Heart left ventricle (tissue), 16 donors: Measurements from ENCODE around the gene PDGFD. TPM values are rescaled to one million over a fixed set of nuclear protein-coding genes. Genes with fewer than 3 reads are reported as not detected.

Experiments
- ATAC-seq, 4 donors: fragments of 200-7000 bp; cut with Tn5 transposase; one replicate each; pipeline ENCODE4 v1.9.1; 2020 to 2022; ENCODE audit warnings: moderate library complexity in 4 of 4, mild to moderate bottlenecking in 3 of 4, moderate number of reproducible peaks in 1 of 4
- DNase-seq, 5 donors: peaks; one replicate each; pipeline ENCODE4 v3.0.0-alpha.2; 2020
- H3K27ac ChIP-seq, 12 donors: fragments of 200-600 bp; sonication (generic) in 4 of 12; one replicate each; pipeline versions ENCODE4 v1.5.0 to v1.8.0; 2016 to 2022; ENCODE audit warnings: mild to moderate bottlenecking in 2 of 12
- H3K27me3 ChIP-seq, 9 donors: fragments of 200-600 bp; sonication (generic) in 2 of 9; one replicate each; pipeline versions ENCODE4 v1.5.1 to v1.8.0; 2016 to 2022; ENCODE audit warnings: mild to moderate bottlenecking in 3 of 9
- H3K36me3 ChIP-seq, 9 donors: fragments of 200-600 bp; sonication (generic) in 2 of 9; one replicate each; pipeline versions ENCODE4 v1.5.0 to v1.8.0; 2018 to 2022; ENCODE audit warnings: mild to moderate bottlenecking in 2 of 9
- H3K4me1 ChIP-seq, 12 donors: fragments of 200-600 bp; sonication (generic) in 4 of 12; one replicate each; pipeline versions ENCODE4 v1.5.0 to v1.8.0; 2016 to 2022; ENCODE audit warnings: mild to moderate bottlenecking in 3 of 12
- H3K4me3 ChIP-seq, 12 donors: fragments of 200-600 bp; sonication (generic) in 4 of 12; one replicate each; pipeline versions ENCODE4 v1.5.0 to v1.8.0; 2017 to 2022; ENCODE audit warnings: mild to moderate bottlenecking in 9 of 12, moderate library complexity in 4 of 12
- H3K9me3 ChIP-seq, 12 donors: fragments of 200-600 bp; sonication (generic) in 4 of 12; one replicate each; pipeline versions ENCODE4 v1.5.0 to v1.8.0; 2016 to 2022; ENCODE audit warnings: mild to moderate bottlenecking in 1 of 12
- CTCF ChIP-seq, 12 donors: fragments of 200-600 bp; sonication (generic) in 4 of 12; IDR thresholded peaks; one replicate each; pipeline versions ENCODE4 v1.5.0 to v1.8.0; 2018 to 2022; ENCODE audit warnings: antibody characterized with exemption in 12 of 12, mild to moderate bottlenecking in 5 of 12
- POLR2A ChIP-seq, 2 donors: fragments of 450-650 bp; IDR thresholded peaks; one replicate each; pipeline ENCODE4 v1.6.1; 2017; ENCODE audit warnings: antibody characterized with exemption in 2 of 2, mild to moderate bottlenecking in 2 of 2, moderate library complexity in 2 of 2
- WGBS, 4 donors: extraction: QIAGEN DNeasy Blood & Tissue Kit in 2 of 4; methylation state at CpG; one replicate each; pipeline versions ENCODE4 v1.1.5 to v1.1.7; 2013 to 2018; 5-methylcytosine and 5-hydroxymethylcytosine counted together
- intact Hi-C, 10 donors: fragments of 100-400 bp; cut with DNase I; formaldehyde crosslinking; loops; one replicate each; pipeline versions ENCODE4 v1.11.1 to v1.14.2; 2022
- polyA plus RNA-seq, 2 donors: library from polyadenylated mRNA; stranded (reverse); fragments of 200-250 nt; gene quantifications; one replicate each; pipeline ENCODE4 v1.2.3, GENCODE V29; 2013
- total RNA-seq, 9 donors: library from RNA; depleted of rRNA in 2 of 9; stranded (reverse); fragments of >200 nt in 2 of 9; fragmentation: NEBNext Ultra II Directional in 3 of 9; extraction: Animal tissue kit (Norgen Biotek cat#: 25700) in 3 of 9; gene quantifications; one replicate each; pipeline versions ENCODE4 v1.1.0 to v1.2.4, GENCODE V29; 2016 to 2023
- donor health status: ischemic (EF 13 %, LVEDD 7.1; RV severe dilation, severe dysfunction).
- donor health status: healthy with polysubstance abuse.
- donor health status: DM: no; HTN: yes; CAD: no.
- donor health status: DM: no; HTN: no; CAD: no.
- donor health status: ischemic (EF 25% LVEDD 6.9; RV normal size, moderate dysfunction).
- donor health status: ischemic (EF 25% LVEDD 5.7; RV mildly dilated, moderate dysfunction).
- donor health status: healthy.
- donor health status: DM: yes; HTN: yes; CAD: no.
- donor health status: ischemic (EF 35%, LVEDD 5.7; RV mildly dilated, moderate dysfunction).
- donor health status: nonischemic (EF 11% LVEDD 7.7; RV severe dilation, severe dysfunction).
- donor health status: DM: yes; HTN: yes; CAD: no.
- donor health status: PGD.
- donor health status: ischemic (EF 29% LVEDD 5.4; RV normal size, mild dysfunction).
- donor health status: nonischemic (EF 23%, LVEDD 6.1; RV moderate dilation, normal function).

PDGFD gene
- total and polyA plus RNA-seq, 11 donors, result 3.6 to 24.6 (median 15.3) TPM

DNA sequence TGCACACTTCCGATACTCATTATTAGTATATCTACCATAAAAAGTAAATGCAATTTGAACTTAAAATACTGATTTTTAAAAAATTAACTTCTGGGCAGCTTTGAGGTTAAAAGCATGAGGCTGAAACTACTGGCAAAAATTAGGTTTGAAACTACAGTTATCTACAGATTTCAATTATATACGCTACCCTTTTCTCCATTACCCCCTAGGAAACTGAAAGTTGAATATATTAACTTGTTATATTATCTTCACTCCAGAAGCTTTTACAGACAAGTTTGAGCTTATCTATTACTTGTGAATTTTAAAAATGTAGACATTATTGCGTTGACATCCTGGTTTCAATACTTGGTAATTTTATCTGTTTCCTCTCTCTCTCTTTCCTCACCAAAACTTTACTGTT is 224.3 kb downstream of the PDGFD start:
- no peak for TF ChIP-seq CTCF (IDR thresholded peaks at IDR 0.05)
- no peak for TF ChIP-seq POLR2A (IDR thresholded peaks at IDR 0.05)
- DNase-seq (no peak), ATAC-seq (no peak)
- intact Hi-C loops, result no loop called here
- H3K4me3 ChIP-seq, result no peak overlapping the region
- no peak overlapping the region for H3K27ac ChIP-seq
- no peaks in the 10 kb centered on the region for H3K4me1 ChIP-seq
- no peaks in the 10 kb centered on the region for H3K9me3 ChIP-seq
- WGBS, 4 donors, result 57 to 90% (median 82%) methylated on average over 3 of the region's 3 CpGs
- H3K27me3 ChIP-seq, result no peaks in the 10 kb centered on the region
- H3K36me3 ChIP-seq, result peaks cover 0 to 4% (median 0%) of the 10 kb centered on the region in 9 donors

- intact Hi-C loops, result no loop called here
- DNase-seq (no peak), ATAC-seq (no peak)
- WGBS, 4 donors, result 79 to 86% (median 84%) methylated on average over 1 of the region's 1 CpG
- Histone ChIP-seq H3K36me3 (no peaks in the 10 kb centered on the region), H3K27ac (no peak overlapping the region), H3K4me3 (no peak overlapping the region), H3K9me3 (no peaks in the 10 kb centered on the region), H3K27me3 (no peaks in the 10 kb centered on the region), H3K4me1 (no peaks in the 10 kb centered on the region)
- no peak for TF ChIP-seq CTCF (IDR thresholded peaks at IDR 0.05)
- TF ChIP-seq POLR2A (IDR thresholded peaks at IDR 0.05), result no peak
Measured at GRCh38 chr11:103936059-103936458, 227.9 kb downstream of the PDGFD start.

DNA sequence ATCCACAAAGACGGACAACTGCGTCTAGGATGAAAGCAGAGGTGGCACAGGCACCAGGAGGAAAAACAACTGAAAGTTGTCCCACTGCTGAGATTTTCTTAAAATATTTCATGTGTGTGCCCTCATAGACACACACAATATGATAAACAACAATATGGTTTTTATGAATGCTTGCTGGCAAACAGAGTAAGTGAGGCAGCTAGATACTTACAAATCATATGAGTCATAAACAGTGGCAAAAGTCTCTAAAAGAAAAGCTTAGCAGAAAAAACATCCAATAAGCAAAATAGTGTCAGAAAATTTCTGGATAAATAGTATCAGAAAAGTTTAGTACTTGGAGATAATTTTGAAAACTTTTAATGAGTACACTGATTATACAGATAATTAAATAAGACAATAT is 228.7 kb downstream of the PDGFD start:
- whole genome bisulfite sequencing, 4 donors, result 91 to 99% (median 93%) methylated on average over 2 of the region's 2 CpGs
- DNase-seq (no peak), ATAC-seq (no peak)
- Histone ChIP-seq H3K36me3 (no peaks in the 10 kb centered on the region), H3K27me3 (no peaks in the 10 kb centered on the region), H3K4me1 (no peaks in the 10 kb centered on the region), H3K27ac (no peak overlapping the region), H3K4me3 (no peak overlapping the region), H3K9me3 (no peaks in the 10 kb centered on the region)
- intact Hi-C loops, result no loop called here
- no peak for TF ChIP-seq CTCF (IDR thresholded peaks at IDR 0.05)
- no peak for TF ChIP-seq POLR2A (IDR thresholded peaks at IDR 0.05)

- no peak for ATAC-seq
- intact Hi-C loops, result loop anchor here in 6 of 10 donors (10.0 kb wide), 3 partner anchors 225 to 245 kb away; partner anchors contain the start of gene PDGFD (in 1 of the 6)
Measured at GRCh38 chr11:103929170-103929903, 234.6 kb downstream of the PDGFD start.

More at GRCh38 chr11:103929170-103929903, 234.6 kb downstream of the PDGFD start:
- Histone ChIP-seq H3K4me3 (no peak overlapping the region), H3K4me1 (peaks cover 0 to 5% (median under 1%) of the 10 kb centered on the region in 12 donors), H3K27ac (no peak overlapping the region), H3K9me3 (no peaks in the 10 kb centered on the region), H3K36me3 (peaks cover 0 to 4% (median 0%) of the 10 kb centered on the region in 9 donors), H3K27me3 (no peaks in the 10 kb centered on the region)
- 59 to 85% (median 75%) methylated on average over 3 of the region's 3 CpGs for WGBS, 4 donors
- TF ChIP-seq CTCF (IDR thresholded peaks at IDR 0.05), result no peak
- TF ChIP-seq POLR2A (IDR thresholded peaks at IDR 0.05), result no peak
- no peak for DNase-seq
